OCI-LY1 (cell line): Measurements from ENCODE around the gene ZACN.
"Not testable (repeated sequence)": the region's sequence is repeated elsewhere in the genome, so short reads cannot be mapped to it uniquely, and the experiment has no call there.

ENCODE experiments used
- H2AFZ ChIP-seq: fragments of 200-600 bp; sonication (generic), shearing (Covaris generic); 2 replicates; pipeline ENCODE4 v1.6.0; 2014; ENCODE audit warnings: antibody characterized with exemption, mild to moderate bottlenecking, low read length
- H3F3A ChIP-seq: fragments of 200-600 bp; sonication (generic), shearing (Covaris generic); 2 replicates; pipeline ENCODE4 v1.6.0; 2014; ENCODE audit warnings: mild to moderate bottlenecking, antibody characterized with exemption, low read length, moderate library complexity; ENCODE audit not compliant: insufficient read depth
- H3K27ac ChIP-seq: fragments of 200-600 bp; sonication (generic); 2 replicates; pipeline ENCODE4 v1.5.1; 2014; ENCODE audit warnings: low read length, mixed run types, mild to moderate bottlenecking, low read depth; ENCODE audit not compliant: poor library complexity, severe bottlenecking
- H3K27me3 ChIP-seq: fragments of 200-600 bp; sonication (generic); 2 replicates; pipeline ENCODE4 v1.6.0; 2014; ENCODE audit warnings: antibody characterized with exemption, mild to moderate bottlenecking, low read length, moderate library complexity; ENCODE audit not compliant: insufficient read depth
- H3K36me3 ChIP-seq: fragments of 200-600 bp; sonication (generic); 2 replicates; pipeline ENCODE4 v1.6.1; 2014; ENCODE audit warnings: mild to moderate bottlenecking, antibody characterized with exemption, low read length, moderate library complexity, mixed read lengths; ENCODE audit not compliant: insufficient read depth
- H3K4me1 ChIP-seq: fragments of 200-600 bp; sonication (generic); 2 replicates; pipeline ENCODE4 v1.5.1; 2014; ENCODE audit warnings: mild to moderate bottlenecking, low read length, moderate library complexity; ENCODE audit not compliant: insufficient read depth, severe bottlenecking
- H3K4me2 ChIP-seq: fragments of 200-600 bp; sonication (generic), shearing (Covaris generic); 2 replicates; pipeline ENCODE4 v1.6.1; 2014; ENCODE audit warnings: low read length
- H3K4me3 ChIP-seq: fragments of 200-600 bp; sonication (generic); 2 replicates; pipeline ENCODE4 v1.5.1; 2014; ENCODE audit warnings: low read length, low read depth, mild to moderate bottlenecking, mixed read lengths; ENCODE audit not compliant: poor library complexity, severe bottlenecking
- H3K79me2 ChIP-seq: fragments of 200-600 bp; shearing (Covaris generic); 2 replicates; pipeline ENCODE4 v1.6.1; 2016; ENCODE audit warnings: mixed run types, low read length, mixed read lengths; ENCODE audit not compliant: insufficient read depth
- H3K9ac ChIP-seq: fragments of 200-600 bp; sonication (generic), shearing (Covaris generic); 2 replicates; pipeline ENCODE4 v1.6.1; 2014; ENCODE audit warnings: mild to moderate bottlenecking, low read length, mixed read lengths
- H3K9me2 ChIP-seq: fragments of 200-600 bp; sonication (generic), shearing (Covaris generic); 2 replicates; pipeline ENCODE4 v1.6.1; 2014; ENCODE audit warnings: low read depth, mild to moderate bottlenecking, low read length, mixed read lengths
- H3K9me3 ChIP-seq: fragments of 200-600 bp; shearing (Covaris generic); 2 replicates; pipeline ENCODE4 v1.6.1; 2014; ENCODE audit warnings: low read length, mixed read lengths
- H4K20me1 ChIP-seq: fragments of 200-600 bp; sonication (generic), shearing (Covaris generic); 2 replicates; pipeline ENCODE4 v1.6.0; 2016; ENCODE audit warnings: mild to moderate bottlenecking, low read length; ENCODE audit not compliant: insufficient read depth
- CTCF ChIP-seq: fragments of 200-600 bp; sonication (generic), shearing (Covaris generic); IDR thresholded peaks from 2 replicates; pipeline ENCODE4 v1.5.1; 2017; ENCODE audit warnings: mild to moderate bottlenecking, antibody characterized with exemption, low read length, moderate library complexity, mixed read lengths
- EZH2 ChIP-seq: fragments of 200-600 bp; sonication (generic), shearing (Covaris generic); IDR thresholded peaks from 2 replicates; pipeline ENCODE4 v1.8.0; 2017; ENCODE audit warnings: borderline replicate concordance, mixed run types, mild to moderate bottlenecking, antibody characterized with exemption, low read length, moderate library complexity, mixed read lengths

ZACN gene

GRCh38 chr17:76056882-76057281, 22.1 kb upstream of the ZACN start:
- Histone ChIP-seq H3K9me3 (no peaks in the 10 kb centered on the region), H3K4me2 (no peak overlapping the region), H3K9me2 (no peaks in the 10 kb centered on the region), H3K4me1 (no peaks in the 10 kb centered on the region), H3K79me2 (no peaks in the 10 kb centered on the region), H3K36me3 (peaks cover 76% of the 10 kb centered on the region), H3K27ac (no peak overlapping the region), H2AFZ (no peak overlapping the region), H3K27me3 (no peaks in the 10 kb centered on the region), H3K4me3 (no peak overlapping the region), H3F3A (no peaks in the 10 kb centered on the region), H3K9ac (no peak overlapping the region), H4K20me1 (no peaks in the 10 kb centered on the region)
- TF ChIP-seq CTCF (0 out of 2 replicates have a peak, but pooled peaks have one; percentile 6), EZH2 (no peak)

- not testable (repeated sequence) for H2AFZ ChIP-seq, H3K4me3 ChIP-seq, H3K27me3 ChIP-seq, H3K4me2 ChIP-seq, H3F3A ChIP-seq, H3K27ac ChIP-seq, H3K4me1 ChIP-seq, H3K9me3 ChIP-seq, H3K9me2 ChIP-seq, H4K20me1 ChIP-seq, H3K9ac ChIP-seq, H3K79me2 ChIP-seq
- H3K36me3 ChIP-seq = peaks cover 80% of the 10 kb centered on the region
Measured at GRCh38 chr17:76058264-76058663, 20.7 kb upstream of the ZACN start.

GRCh38 chr17:76063875-76064546, 15.0 kb upstream of the ZACN start:
- TF ChIP-seq EZH2 = no peak
- Histone ChIP-seq H3F3A (no peaks in the 10 kb centered on the region), H3K4me3 (no peak overlapping the region), H3K36me3 (peaks cover 77% of the 10 kb centered on the region), H3K9ac (peak overlapping the region; percentile 25; the same call in 1 of the 2 replicates), H3K27me3 (no peaks in the 10 kb centered on the region), H3K4me2 (peak overlapping the region; percentile 44; the same call in 1 of the 2 replicates), H3K9me3 (no peaks in the 10 kb centered on the region), H3K4me1 (peaks cover 14% of the 10 kb centered on the region), H3K79me2 (no peaks in the 10 kb centered on the region), H2AFZ (no peak overlapping the region), H3K9me2 (no peaks in the 10 kb centered on the region), H3K27ac (peak overlapping the region; percentile 58), H4K20me1 (no peaks in the 10 kb centered on the region)

GRCh38 chr17:76065775-76066174, 13.2 kb upstream of the ZACN start:
- peaks cover 22% of the 10 kb centered on the region for H3K4me1 ChIP-seq
- H3K9me2 ChIP-seq = no peaks in the 10 kb centered on the region
- no peak for TF ChIP-seq EZH2
- no peak for TF ChIP-seq CTCF
- peaks cover 64% of the 10 kb centered on the region for H3K36me3 ChIP-seq
- H2AFZ ChIP-seq = no peak overlapping the region
- H3K4me3 ChIP-seq = no peak overlapping the region
- H3K9ac ChIP-seq = no peak overlapping the region
- H3K9me3 ChIP-seq = no peaks in the 10 kb centered on the region
- no peaks in the 10 kb centered on the region for H3F3A ChIP-seq
- H3K4me2 ChIP-seq = no peak overlapping the region
- H4K20me1 ChIP-seq = no peaks in the 10 kb centered on the region
- H3K27ac ChIP-seq = no peak overlapping the region
- H3K27me3 ChIP-seq = no peaks in the 10 kb centered on the region
- no peaks in the 10 kb centered on the region for H3K79me2 ChIP-seq
